Motor neuron (in vitro differentiated cells): ENCODE results near the gene NOP9. TPM values are rescaled to one million over a fixed set of nuclear protein-coding genes. Genes with fewer than 3 reads are reported as not detected.

Source experiments
- total RNA-seq, 8 experiments: library from RNA; unstranded; fragments of 300-600 nt; gene quantifications; 2 replicates each; pipeline versions ENCODE4 v1.2.3 to v1.2.4, GENCODE V29; 2022

Gene NOP9
- total RNA-seq, 8 experiments from 2014 or later = 13.5 to 32.8 (median 16.6) TPM

Other genes starting within 250 kb of the NOP9 start
- 10 to 100 TPM in 6 of 8 experiments, 1 to 10 TPM in 2; 3.7 to 44.7 (median 25.6) TPM for gene CARMIL3, start 247.8 kb upstream of the NOP9 start, total RNA-seq
- 1 to 10 TPM in 4 of 8 experiments, under 1 TPM in 4; 0.54 to 3.3 (median 1.2) TPM for gene CPNE6, start 228.3 kb upstream of the NOP9 start, total RNA-seq
- gene PCK2, start 205.5 kb upstream of the NOP9 start, total RNA-seq = 10 to 100 TPM in 7 of 8 experiments, 1 to 10 TPM in 1; 7.6 to 66.5 (median 33.2) TPM
- 10 to 100 TPM; 43.1 to 80.7 (median 52.6) TPM for gene DCAF11, start 185.1 kb upstream of the NOP9 start, total RNA-seq
- gene NRL, start 184.9 kb upstream of the NOP9 start, total RNA-seq = 1 to 10 TPM; 1.1 to 2.6 (median 2.1) TPM
- gene FITM1, start 169.2 kb upstream of the NOP9 start, total RNA-seq = 1 to 10 TPM in 2 of 8 experiments, under 1 TPM in 5, not detected in 1; 0.27 to 2.2 (median 0.83) TPM
- gene PSME1, start 163.7 kb upstream of the NOP9 start, total RNA-seq = 100 to 1,000 TPM in 4 of 8 experiments, 10 to 100 TPM in 4; 40.1 to 318 (median 102) TPM
- gene EMC9, start 158.3 kb upstream of the NOP9 start, total RNA-seq = 10 to 100 TPM; 16.7 to 41.2 (median 26.0) TPM
- 100 to 1,000 TPM in 5 of 8 experiments, 10 to 100 TPM in 3; 77.2 to 504 (median 129) TPM for gene PSME2, start 153.2 kb upstream of the NOP9 start, total RNA-seq
- 10 to 100 TPM; 35.0 to 79.5 (median 46.3) TPM for gene RNF31, start 152.4 kb upstream of the NOP9 start, total RNA-seq
- 100 to 1,000 TPM in 2 of 8 experiments, 10 to 100 TPM in 4, 1 to 10 TPM in 2; 6.6 to 151 (median 34.7) TPM for gene IRF9, start 138.6 kb upstream of the NOP9 start, total RNA-seq
- gene REC8, start 127.8 kb upstream of the NOP9 start, total RNA-seq = 10 to 100 TPM in 6 of 8 experiments, 1 to 10 TPM in 2; 2.6 to 41.2 (median 23.5) TPM
- gene IPO4, start 111.0 kb upstream of the NOP9 start, total RNA-seq = 10 to 100 TPM; 17.4 to 90.0 (median 39.8) TPM
- 10 to 100 TPM; 17.6 to 53.1 (median 30.8) TPM for gene TM9SF1, start 104.4 kb upstream of the NOP9 start, total RNA-seq
- 10 to 100 TPM in 1 of 8 experiments, 1 to 10 TPM in 7; 1.8 to 10.1 (median 3.4) TPM for gene TSSK4, start 94.2 kb upstream of the NOP9 start, total RNA-seq
- 10 to 100 TPM; 48.4 to 76.0 (median 55.8) TPM for gene CHMP4A, start 86.4 kb upstream of the NOP9 start, total RNA-seq
- gene MDP1, start 83.8 kb upstream of the NOP9 start, total RNA-seq = 10 to 100 TPM; 12.1 to 38.8 (median 27.0) TPM
- 100 to 1,000 TPM; 180 to 362 (median 267) TPM for gene NEDD8, start 67.5 kb upstream of the NOP9 start, total RNA-seq
- 10 to 100 TPM; 46.7 to 87.8 (median 69.0) TPM for gene GMPR2, start 66.9 kb upstream of the NOP9 start, total RNA-seq
- 10 to 100 TPM; 33.4 to 54.3 (median 44.4) TPM for gene TINF2, start 57.2 kb upstream of the NOP9 start, total RNA-seq
- gene TGM1, start 36.7 kb upstream of the NOP9 start, total RNA-seq = 1 to 10 TPM in 7 of 8 experiments, under 1 TPM in 1; 0.92 to 4.7 (median 2.1) TPM
- gene RABGGTA, start 28.3 kb upstream of the NOP9 start, total RNA-seq = 10 to 100 TPM; 13.3 to 28.0 (median 19.6) TPM
- gene DHRS1, start 70 bp upstream of the NOP9 start, total RNA-seq = 10 to 100 TPM; 11.4 to 26.5 (median 16.4) TPM
- 1 to 10 TPM in 1 of 8 experiments, under 1 TPM in 2, not detected in 5; 0.32 to 1.6 (median 0.40) TPM for gene CIDEB, start 8.1 kb downstream of the NOP9 start, total RNA-seq
- 10 to 100 TPM in 1 of 8 experiments, 1 to 10 TPM in 7; 1.3 to 14.6 (median 2.3) TPM for gene LTB4R2, start 10.3 kb downstream of the NOP9 start, total RNA-seq
- 10 to 100 TPM in 1 of 8 experiments, 1 to 10 TPM in 6, under 1 TPM in 1; 0.92 to 13.6 (median 2.1) TPM for gene LTB4R, start 11.7 kb downstream of the NOP9 start, total RNA-seq
- gene ADCY4, start 35.2 kb downstream of the NOP9 start, total RNA-seq = 1 to 10 TPM in 4 of 8 experiments, under 1 TPM in 4; 0.43 to 3.7 (median 1.2) TPM
- 1 to 10 TPM in 3 of 8 experiments, under 1 TPM in 2, not detected in 3; 0.29 to 7.9 (median 1.3) TPM for gene RIPK3, start 40.1 kb downstream of the NOP9 start, total RNA-seq
- gene NFATC4, start 68.3 kb downstream of the NOP9 start, total RNA-seq = 100 to 1,000 TPM in 3 of 8 experiments, 10 to 100 TPM in 2, 1 to 10 TPM in 3; 5.1 to 345 (median 13.4) TPM
- gene NYNRIN, start 99.2 kb downstream of the NOP9 start, total RNA-seq = 10 to 100 TPM in 3 of 8 experiments, 1 to 10 TPM in 5; 2.1 to 78.7 (median 6.3) TPM
- 1 to 10 TPM in 4 of 8 experiments, under 1 TPM in 4; 0.16 to 7.9 (median 1.1) TPM for gene CBLN3, start 129.8 kb downstream of the NOP9 start, total RNA-seq
- gene KHNYN, start 130.1 kb downstream of the NOP9 start, total RNA-seq = 10 to 100 TPM in 7 of 8 experiments, 1 to 10 TPM in 1; 8.5 to 59.9 (median 17.4) TPM
- gene SDR39U1, start 142.9 kb downstream of the NOP9 start, total RNA-seq = 10 to 100 TPM; 34.6 to 72.5 (median 55.1) TPM
- gene CMA1, start 208.4 kb downstream of the NOP9 start, total RNA-seq = 1 to 10 TPM in 3 of 8 experiments, under 1 TPM in 2, not detected in 3; 0.21 to 8.3 (median 3.0) TPM